ENCODE data around the gene MGLL.

DNA sequence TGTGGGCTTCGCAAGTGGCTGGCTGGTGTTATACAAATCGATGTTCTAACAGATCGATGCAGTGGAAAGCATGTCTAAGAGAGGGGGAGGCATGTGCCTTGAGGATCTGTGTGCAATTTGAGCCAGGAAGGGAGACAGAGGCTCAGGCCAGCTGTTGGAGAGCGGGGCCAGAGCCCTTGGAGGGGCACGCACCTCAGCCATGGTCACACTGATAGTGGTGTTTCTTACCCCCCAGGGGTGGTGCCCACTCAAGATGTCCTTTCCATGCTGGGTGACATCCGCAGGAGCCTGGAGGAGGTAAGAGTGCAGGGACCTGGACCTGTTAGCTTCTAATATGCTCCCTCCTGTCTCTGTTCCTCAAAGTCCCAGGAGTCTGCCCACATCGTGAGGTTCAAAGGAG lies 153.4 kb downstream of the MGLL start:
- TF ChIP-seq CTCF (IDR thresholded peaks at IDR 0.05): no peak
- TF ChIP-seq ZFX (IDR thresholded peaks at IDR 0.05; ENCODE audit: borderline replicate concordance): no peak

All from 22Rv1 (cell line).